Stimulated activated CD4-positive, alpha-beta T cell treated with anti-CD3 and anti-CD28 coated beads, TNF-alpha, amount 100 ng/mL, for 1 hour (primary cell): ENCODE measurements around the gene EFCAB11.

Experiments
- DNase-seq, 3 donors: peaks; one replicate each; pipeline ENCODE4 v3.0.0-alpha.2; 2020; ENCODE audit warnings: low read depth in 3 of 3, low spot score in 1 of 3

The EFCAB11 gene

GRCh38 chr14:89954070-89955021 lies at the start of gene EFCAB11:
Gene EFCAB11, minus strand, starts transcription at chr14:89954730. Its CDS starts 70 bp downstream, at chr14:89954660.
- DNase-seq, result peak; percentile 76 to 90 (median 88)

DNA sequence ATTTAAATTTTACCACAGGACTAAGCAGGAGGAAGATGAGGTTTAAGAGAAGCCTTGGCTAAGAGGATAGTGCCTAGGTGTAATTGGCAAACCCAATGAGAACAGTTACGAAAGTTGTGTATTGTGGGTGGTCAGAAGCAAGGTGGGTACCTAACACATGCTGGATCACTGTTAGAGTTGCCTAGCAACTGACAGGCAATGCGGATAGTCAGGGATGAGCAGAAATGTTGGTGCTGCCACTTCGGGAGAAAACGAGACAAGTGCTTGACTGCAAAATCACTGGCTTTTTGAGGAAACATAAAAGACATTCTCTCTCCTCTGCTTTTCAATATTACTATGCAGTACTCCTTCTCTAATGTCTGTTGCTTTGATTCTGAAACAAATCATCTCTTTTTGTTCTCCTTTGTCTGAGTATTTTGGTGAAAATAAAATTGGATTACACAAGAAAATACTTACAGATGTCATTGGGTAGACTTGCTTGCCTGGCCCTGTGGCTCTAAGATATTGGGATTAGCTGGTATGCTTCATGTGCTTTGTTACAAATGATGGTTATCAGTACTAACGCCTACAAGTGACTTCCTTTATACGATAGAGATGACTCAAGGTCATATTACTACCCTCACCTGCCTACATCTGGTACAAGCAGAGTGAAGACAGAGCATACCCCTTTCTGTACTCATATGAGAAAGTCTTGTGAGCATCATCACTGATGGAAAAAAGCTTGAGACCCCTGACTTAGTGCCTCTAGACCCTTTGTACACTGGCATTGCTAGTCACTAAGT lies 49.2 kb upstream of the EFCAB11 start:
- no peak for DNase-seq

GRCh38 chr14:90000935-90001334 lies 46.4 kb upstream of the EFCAB11 start:
- DNase-seq, result no peak

- DNase-seq, result no peak
These were observed 42.4 kb upstream of the EFCAB11 start for GRCh38 chr14:89996963-89997362.

- no peak for DNase-seq
These were observed 37.7 kb upstream of the EFCAB11 start for GRCh38 chr14:89992273-89992672.

DNA sequence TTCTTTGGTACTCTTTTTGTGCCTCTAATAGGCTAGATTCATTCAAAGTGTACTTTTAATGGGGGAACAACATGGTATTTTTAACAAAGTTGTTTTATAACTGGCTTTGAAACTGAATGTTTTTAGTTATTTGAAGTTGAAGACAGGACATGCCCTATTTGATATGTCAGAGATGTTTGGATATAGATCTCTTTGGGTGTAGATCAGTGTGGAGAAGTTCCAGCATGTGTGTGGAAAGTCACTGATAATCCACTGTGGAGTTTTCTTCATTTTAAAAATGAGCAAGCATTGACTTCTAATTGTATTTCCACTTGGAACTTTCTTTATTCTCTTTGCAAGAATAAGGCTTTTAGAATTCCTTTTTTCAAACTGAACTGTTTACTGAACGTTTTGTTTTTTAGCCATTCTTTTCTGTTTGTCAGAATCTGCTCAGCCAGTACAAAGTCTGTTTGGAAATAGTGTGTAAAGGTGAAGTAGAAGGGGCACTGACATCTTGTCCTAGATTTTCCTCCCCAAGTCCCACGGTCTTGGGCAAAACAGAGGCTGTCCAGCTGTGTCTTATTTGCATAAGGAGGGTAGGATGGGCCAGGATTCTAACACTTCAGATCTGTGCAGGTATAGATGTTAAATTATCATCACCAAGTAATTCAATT lies 36.2 kb upstream of the EFCAB11 start:
- DNase-seq, result no peak

- no peak for DNase-seq
These were observed 35.7 kb upstream of the EFCAB11 start for GRCh38 chr14:89990218-89990617.

DNA sequence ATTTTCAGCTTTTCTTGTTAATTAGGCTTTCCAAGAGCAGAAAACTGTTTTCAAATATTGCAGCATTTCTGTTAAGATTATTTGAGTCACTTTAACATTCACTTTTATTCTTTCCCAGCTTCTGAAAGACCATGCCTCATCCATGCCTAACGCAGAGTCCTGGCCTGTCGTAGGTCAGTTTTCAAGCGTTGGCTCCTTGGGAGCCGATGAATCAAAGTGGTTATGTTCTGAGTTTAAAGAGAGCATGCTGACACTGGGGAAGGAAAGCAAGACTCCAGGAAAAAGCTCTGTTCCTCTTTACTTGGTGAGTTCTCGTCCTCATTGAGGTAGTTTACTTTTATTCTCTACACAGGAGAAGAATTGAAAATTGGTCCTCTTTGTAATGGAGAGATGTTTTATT lies 34.3 kb upstream of the EFCAB11 start:
- DNase-seq, result no peak

DNA sequence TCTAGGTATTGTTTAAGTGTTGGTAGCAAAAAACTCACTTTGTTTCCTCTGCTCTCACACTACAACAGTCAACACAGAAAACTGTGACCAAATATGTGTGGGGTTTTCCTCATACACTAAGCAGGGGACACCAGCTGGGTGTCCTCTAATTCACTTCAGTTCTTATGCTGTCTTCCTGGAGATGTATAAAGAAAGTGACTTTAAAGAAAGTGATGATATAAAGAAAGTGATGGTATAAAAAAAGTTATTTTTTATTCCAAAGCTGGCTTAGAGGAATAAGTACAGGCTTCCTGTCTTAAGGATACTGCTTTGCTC lies 32.6 kb upstream of the EFCAB11 start:
- no peak for DNase-seq

- no peak for DNase-seq
These were observed 32.1 kb upstream of the EFCAB11 start for GRCh38 chr14:89986462-89987160.

DNA sequence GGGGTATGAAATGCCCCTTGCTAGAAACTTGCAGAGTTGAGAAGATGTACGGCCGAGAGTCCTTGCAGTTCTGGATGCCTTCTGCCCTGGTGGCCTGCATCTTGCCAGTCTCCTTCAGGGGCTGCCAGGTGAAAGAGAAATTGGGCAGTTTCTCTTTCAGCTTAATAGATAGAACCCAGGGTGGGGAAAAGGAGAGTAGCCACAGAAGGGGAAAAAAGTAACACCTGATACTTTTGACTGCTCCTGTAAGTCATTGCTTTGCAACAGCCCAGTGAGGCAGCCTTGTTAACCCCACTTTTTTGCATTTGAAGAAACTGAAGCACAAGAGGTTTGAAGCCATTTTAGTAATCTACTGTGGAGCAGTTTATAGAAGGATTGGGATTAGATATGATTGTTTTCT lies 28.8 kb upstream of the EFCAB11 start:
- DNase-seq, result no peak

DNA sequence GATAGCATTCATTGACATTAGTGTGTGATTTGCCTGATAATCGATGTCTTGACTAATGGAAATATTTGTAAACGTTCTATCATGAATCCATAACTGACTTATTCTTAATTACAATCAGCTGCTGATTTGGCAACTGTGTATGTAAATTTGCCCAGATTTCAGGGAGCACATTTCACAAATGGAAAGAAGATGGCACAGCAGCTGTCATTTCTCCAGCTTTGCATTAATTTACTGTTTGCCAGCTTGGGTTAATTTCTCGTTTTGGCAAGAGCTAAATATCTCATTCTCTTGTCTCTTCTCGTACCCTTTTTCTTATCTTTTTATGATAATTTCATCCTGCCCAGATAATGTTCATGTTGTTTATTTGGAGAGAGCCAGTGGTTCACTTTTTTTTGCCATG lies 24.1 kb upstream of the EFCAB11 start:
- DNase-seq, result no peak

- no peak for DNase-seq
These were observed 23.1 kb upstream of the EFCAB11 start for GRCh38 chr14:89977668-89978067.

GRCh38 chr14:89973234-89973823 lies 18.8 kb upstream of the EFCAB11 start:
- peak in 1 of 3 donors; percentile 20 for DNase-seq

- DNase-seq, result no peak
These were observed 11.3 kb upstream of the EFCAB11 start for GRCh38 chr14:89965839-89966238.

- DNase-seq, result no peak
These were observed 8.9 kb upstream of the EFCAB11 start for GRCh38 chr14:89963288-89963978.

DNA sequence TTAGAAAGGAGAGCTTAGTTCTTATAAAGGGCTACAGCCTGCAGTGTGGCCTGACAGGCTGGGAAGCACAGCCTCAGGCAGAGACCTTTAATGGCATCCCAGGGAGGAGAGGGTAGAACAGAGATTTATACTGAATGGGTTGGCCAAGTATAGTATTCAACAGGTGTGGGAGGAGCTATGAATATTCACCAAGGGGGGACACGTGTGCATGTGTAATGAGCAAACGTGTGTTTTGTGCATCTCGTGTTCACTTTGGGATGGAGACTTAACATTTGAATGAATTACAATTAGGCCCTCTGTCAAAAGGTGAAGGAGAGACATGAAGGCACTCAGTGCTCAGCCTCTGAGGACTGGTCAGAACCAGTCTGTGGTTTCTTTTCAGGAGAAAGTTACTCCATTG lies 6.4 kb upstream of the EFCAB11 start:
- DNase-seq, result no peak

GRCh38 chr14:89959853-89960445 lies 5.4 kb upstream of the EFCAB11 start:
- DNase-seq, result no peak

- no peak for DNase-seq
These were observed 4.4 kb upstream of the EFCAB11 start for GRCh38 chr14:89958966-89959365.

- no peak for DNase-seq
These were observed 3.3 kb upstream of the EFCAB11 start for GRCh38 chr14:89957791-89958190.
